ENCODE data around the gene OAT. TPM values are rescaled to one million over a fixed set of nuclear protein-coding genes. Genes with fewer than 3 reads are reported as not detected.

Gene OAT
- 10 to 100 TPM; 44.1 to 93.7 (median 54.1) TPM for polyA plus RNA-seq (ENCODE audit: low read depth in 6 of 6)

- Mint-ChIP-seq H3K36me3 (no peaks in the 10 kb centered on the region), H3K4me3 (peak within 1 kb of the TSS; percentile 78 to 95 (median 88)), H3K9me3 (no peaks in the 10 kb centered on the region), H3K4me1 (peaks cover 4 to 22% (median 13%) of the 10 kb centered on the region in 3 donors), H3K27ac (peak within 1 kb of the TSS; percentile 67 to 95 (median 90)), H3K27me3 (peaks cover 12 to 27% (median 12%) of the 10 kb centered on the region in 3 donors)
- DNase-seq: peak; percentile 97
- ATAC-seq (ENCODE audit: low read depth in 2 of 2): peak; percentile 94 to 95
These were observed at the start of gene OAT for GRCh38 chr10:124418726-124419501. Gene OAT, minus strand, starts transcription at chr10:124418923. Its CDS starts 6,752 bp downstream, at chr10:124412171.

- peak overlapping the region in 1 of 8 donors; percentile 66 for H3K4me3 Mint-ChIP-seq
- DNase-seq (no peak), ATAC-seq (ENCODE audit: low read depth in 2 of 2) (no peak)
- H3K27me3 Mint-ChIP-seq: no peaks in the 10 kb centered on the region
- H3K4me1 Mint-ChIP-seq: peaks cover 27 to 38% (median 30%) of the 10 kb centered on the region in 3 donors
- peak overlapping the region in 1 of 6 donors; percentile 33 for H3K27ac Mint-ChIP-seq
- H3K36me3 Mint-ChIP-seq: peaks cover 0 to 5% of the 10 kb centered on the region in 2 donors
- no peaks in the 10 kb centered on the region for H3K9me3 Mint-ChIP-seq
These were observed 48.4 kb upstream of the OAT start for GRCh38 chr10:124467165-124467564.

- Mint-ChIP-seq H3K4me1 (peaks cover 30 to 46% (median 35%) of the 10 kb centered on the region in 3 donors), H3K9me3 (no peaks in the 10 kb centered on the region), H3K36me3 (peaks cover 0 to 5% of the 10 kb centered on the region in 2 donors), H3K4me3 (peak overlapping the region; percentile 29 to 88 (median 70)), H3K27ac (peak overlapping the region in 4 of 6 donors; percentile 3 to 96 (median 78)), H3K27me3 (no peaks in the 10 kb centered on the region)
- DNase-seq: no peak
- ATAC-seq (ENCODE audit: low read depth in 2 of 2): no peak
These were observed 47.2 kb upstream of the OAT start for GRCh38 chr10:124465777-124466488.

- Mint-ChIP-seq H3K27me3 (no peaks in the 10 kb centered on the region), H3K4me3 (peak overlapping the region; percentile 29 to 88 (median 73)), H3K36me3 (peaks cover 0 to 5% of the 10 kb centered on the region in 2 donors), H3K27ac (peak overlapping the region; percentile 86 to 96 (median 90)), H3K9me3 (no peaks in the 10 kb centered on the region), H3K4me1 (peaks cover 30 to 44% (median 35%) of the 10 kb centered on the region in 3 donors)
- ATAC-seq (ENCODE audit: low read depth in 2 of 2): peak; percentile 37 to 43
- peak; percentile 42 for DNase-seq
These were observed 46.5 kb upstream of the OAT start for GRCh38 chr10:124465003-124465776.

- H3K9me3 Mint-ChIP-seq: no peaks in the 10 kb centered on the region
- peaks cover 27 to 43% (median 30%) of the 10 kb centered on the region in 3 donors for H3K4me1 Mint-ChIP-seq
- peak overlapping the region; percentile 25 to 88 (median 73) for H3K4me3 Mint-ChIP-seq
- ATAC-seq (ENCODE audit: low read depth in 2 of 2): no peak
- peak overlapping the region; percentile 86 to 96 (median 90) for H3K27ac Mint-ChIP-seq
- no peak for DNase-seq
- H3K36me3 Mint-ChIP-seq: peaks cover 0 to 2% of the 10 kb centered on the region in 2 donors
- no peaks in the 10 kb centered on the region for H3K27me3 Mint-ChIP-seq
These were observed 45.6 kb upstream of the OAT start for GRCh38 chr10:124464028-124464965.

- no peaks in the 10 kb centered on the region for H3K36me3 Mint-ChIP-seq
- no peak for ATAC-seq (ENCODE audit: low read depth in 2 of 2)
These were observed 43.6 kb upstream of the OAT start for GRCh38 chr10:124462348-124462695.

GRCh38 chr10:124461642-124462347, 43.1 kb upstream of the OAT start, which contains the start of gene LHPP:
Gene LHPP, plus strand, starts transcription at chr10:124461823. Its CDS starts 40 bp downstream, at chr10:124461863.
- H3K36me3 Mint-ChIP-seq: no peaks in the 10 kb centered on the region

More at GRCh38 chr10:124462348-124462695, 43.6 kb upstream of the OAT start:
- Mint-ChIP-seq H3K9me3 (no peaks in the 10 kb centered on the region), H3K27me3 (peaks cover 5 to 10% (median 8%) of the 10 kb centered on the region in 3 donors), H3K4me3 (peak overlapping the region; percentile 73 to 94 (median 88)), H3K27ac (peak overlapping the region in 2 of 6 donors; percentile 81 to 94), H3K4me1 (peaks cover 27 to 41% (median 28%) of the 10 kb centered on the region in 3 donors)
- no peak for DNase-seq

GRCh38 chr10:124460144-124460543, 41.4 kb upstream of the OAT start:
- Mint-ChIP-seq H3K27me3 (peaks cover 22 to 32% (median 29%) of the 10 kb centered on the region in 3 donors), H3K36me3 (no peaks in the 10 kb centered on the region), H3K4me1 (peaks cover 15 to 30% (median 16%) of the 10 kb centered on the region in 3 donors), H3K27ac (no peak overlapping the region), H3K9me3 (no peaks in the 10 kb centered on the region), H3K4me3 (peak overlapping the region in 6 of 8 donors; percentile 12 to 92 (median 30))
- no peak for DNase-seq
- no peak for ATAC-seq (ENCODE audit: low read depth in 2 of 2)

More at GRCh38 chr10:124461642-124462347, 43.1 kb upstream of the OAT start, which contains the start of gene LHPP:
- peak within 1 kb of the TSS; percentile 55 to 97 (median 92) for H3K27ac Mint-ChIP-seq
- peaks cover 7 to 15% (median 12%) of the 10 kb centered on the region in 3 donors for H3K27me3 Mint-ChIP-seq
- ATAC-seq (ENCODE audit: low read depth in 2 of 2): peak; percentile 94 to 96
- peak within 1 kb of the TSS; percentile 73 to 97 (median 92) for H3K4me3 Mint-ChIP-seq
- peak; percentile 81 for DNase-seq
- H3K4me1 Mint-ChIP-seq: peaks cover 27 to 41% (median 28%) of the 10 kb centered on the region in 3 donors
- no peaks in the 10 kb centered on the region for H3K9me3 Mint-ChIP-seq

- Mint-ChIP-seq H3K27ac (no peak overlapping the region), H3K4me3 (no peak overlapping the region), H3K36me3 (no peaks in the 10 kb centered on the region), H3K27me3 (peaks cover 29 to 39% (median 36%) of the 10 kb centered on the region in 3 donors), H3K4me1 (peaks cover 8 to 22% (median 9%) of the 10 kb centered on the region in 3 donors), H3K9me3 (no peaks in the 10 kb centered on the region)
- no peak for DNase-seq
- no peak for ATAC-seq (ENCODE audit: low read depth in 2 of 2)
These were observed 40.7 kb upstream of the OAT start for GRCh38 chr10:124459395-124459794.

- H3K9me3 Mint-ChIP-seq: no peaks in the 10 kb centered on the region
- H3K4me3 Mint-ChIP-seq: peak overlapping the region in 1 of 8 donors; percentile 12
- ATAC-seq (ENCODE audit: low read depth in 2 of 2): no peak
These were observed 40.2 kb upstream of the OAT start for GRCh38 chr10:124458889-124459288.

GRCh38 chr10:124458473-124458872, 39.8 kb upstream of the OAT start:
- H3K36me3 Mint-ChIP-seq: no peaks in the 10 kb centered on the region
- no peak overlapping the region for H3K27ac Mint-ChIP-seq
- H3K9me3 Mint-ChIP-seq: no peaks in the 10 kb centered on the region
- H3K4me3 Mint-ChIP-seq: peak overlapping the region in 2 of 8 donors; percentile 12 to 42
- ATAC-seq (ENCODE audit: low read depth in 2 of 2): no peak
- peaks cover 4 to 19% (median 6%) of the 10 kb centered on the region in 3 donors for H3K4me1 Mint-ChIP-seq
- no peak for DNase-seq
- peaks cover 38 to 48% (median 46%) of the 10 kb centered on the region in 3 donors for H3K27me3 Mint-ChIP-seq

More at GRCh38 chr10:124458889-124459288, 40.2 kb upstream of the OAT start:
- H3K27ac Mint-ChIP-seq: no peak overlapping the region
- peaks cover 34 to 44% (median 41%) of the 10 kb centered on the region in 3 donors for H3K27me3 Mint-ChIP-seq
- no peak for DNase-seq
- H3K36me3 Mint-ChIP-seq: no peaks in the 10 kb centered on the region
- peaks cover 4 to 19% (median 6%) of the 10 kb centered on the region in 3 donors for H3K4me1 Mint-ChIP-seq
